ENCODE results near the gene RCBTB1. TPM values are rescaled to one million over a fixed set of nuclear protein-coding genes. Genes with fewer than 3 reads are reported as not detected.
A peak's percentile ranks its signal among the peaks of the same experiment; 100 is the strongest.
"Not testable (repeated sequence)": the region's sequence is repeated elsewhere in the genome, so short reads cannot be mapped to it uniquely, and the experiment has no call there.

RCBTB1 gene
- total and polyA plus RNA-seq, 2 donors (not counting 3 experiments of a cell fraction or from before 2014, with no cell fraction given), result 12.1 to 23.8 TPM

DNA sequence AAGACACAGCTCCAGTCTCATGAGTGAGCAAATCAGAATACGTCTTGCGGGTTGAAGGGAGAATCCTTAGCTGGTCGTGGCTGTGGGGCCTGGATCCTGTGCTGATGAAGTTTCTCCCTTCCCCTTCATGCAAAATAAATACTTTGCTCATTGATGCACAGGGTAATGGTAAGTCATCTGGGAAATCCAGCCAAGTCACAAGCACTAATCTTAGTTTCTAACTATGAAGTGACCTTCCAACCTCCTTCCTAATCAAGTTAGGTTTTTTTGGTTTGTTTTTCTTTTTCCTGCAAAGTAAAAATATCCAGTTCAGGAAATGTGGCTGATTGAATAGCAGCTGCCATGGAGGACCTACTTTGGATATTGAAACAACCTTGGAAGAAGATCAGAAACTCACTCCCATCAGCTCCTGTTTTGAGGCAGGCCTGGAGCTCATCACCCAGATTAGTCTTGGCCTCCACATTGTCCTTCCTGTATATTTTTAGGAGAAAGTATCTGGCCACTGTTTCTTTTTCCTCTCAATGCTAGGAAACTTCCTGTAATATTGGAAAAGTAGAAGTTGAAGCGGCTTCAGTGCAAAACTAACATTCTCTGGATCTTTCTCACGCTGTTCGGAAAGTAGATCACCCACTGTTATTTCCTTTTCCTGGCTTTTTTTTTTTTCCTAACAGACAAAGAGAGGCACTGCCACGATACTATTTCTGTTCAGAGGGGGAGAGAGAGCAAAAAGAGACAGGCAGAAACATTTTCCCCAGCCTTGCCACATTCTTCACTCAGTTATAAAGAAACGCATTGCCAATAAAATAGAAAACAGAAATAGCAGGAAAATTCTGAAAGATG lies 30.7 kb upstream of the RCBTB1 start:
- peak overlapping the region; percentile 49 for H3K9ac ChIP-seq (replicated peaks; ENCODE audit: extremely low read depth, insufficient read depth, low read length)
- no peaks in the 10 kb centered on the region for H4K20me1 ChIP-seq (replicated peaks; ENCODE audit: control insufficient read depth, extremely low read depth, insufficient read depth, low read length)
- CTCF ChIA-PET, result interaction anchor here (0.7 to 2.3 kb wide), 4 partner anchors 9 to 320 kb away, joined by 3 to 8 read pairs (median 6); no protein-coding TSS in a partner anchor
- H3K27me3 ChIP-seq (ENCODE audit: control insufficient read depth in 2 of 2, insufficient read depth in 2 of 2, low read length in 2 of 2), result no peaks in the 10 kb centered on the region
- dilution Hi-C loops (cut with MboI; ENCODE audit: extremely low pct_ligation_motif_present, low sequenced_read_pairs) (no loop called here), intact Hi-C loops (cut with micrococcal nuclease) (loop anchor here (1.0 kb wide), 2 partner anchors 14 to 33 kb away; no protein-coding TSS in a partner anchor)
- POLR2A ChIA-PET, result no interaction called here
- H3K79me2 ChIP-seq (ENCODE audit: control insufficient read depth, insufficient read depth, low read length), result no peaks in the 10 kb centered on the region
- DNase-seq (ENCODE audit: low read depth, low spot score) (peak; percentile 89), FAIRE-seq (peak; percentile 79)
- peak overlapping the region; percentile 84 for H2AFZ ChIP-seq (ENCODE audit: low read depth, low read length)
- TF ChIP-seq POLR2AphosphoS5 (IDR thresholded peaks at IDR 0.05; ENCODE audit: insufficient read depth, low read depth, low read length) (no peak), EZH2 (IDR thresholded peaks at IDR 0.05; ENCODE audit: borderline replicate concordance, low read depth, low read length, severe bottlenecking) (no peak), GATA2 (IDR thresholded peaks at IDR 0.05; ENCODE audit: insufficient read depth, insufficient read length, low read depth, low read length) (no peak), JUN (IDR thresholded peaks at IDR 0.05; ENCODE audit: borderline replicate concordance, insufficient read depth, insufficient read length, low read depth) (no peak), MYC (IDR thresholded peaks at IDR 0.05; ENCODE audit: low read depth, low read length) (no peak), FOS (IDR thresholded peaks at IDR 0.05; ENCODE audit: borderline replicate concordance, insufficient read depth, low read length) (no peak), POLR2A (IDR thresholded peaks at IDR 0.05; ENCODE audit: low read depth, low read length) (no peak)
- TF ChIP-seq, protein P1, sequence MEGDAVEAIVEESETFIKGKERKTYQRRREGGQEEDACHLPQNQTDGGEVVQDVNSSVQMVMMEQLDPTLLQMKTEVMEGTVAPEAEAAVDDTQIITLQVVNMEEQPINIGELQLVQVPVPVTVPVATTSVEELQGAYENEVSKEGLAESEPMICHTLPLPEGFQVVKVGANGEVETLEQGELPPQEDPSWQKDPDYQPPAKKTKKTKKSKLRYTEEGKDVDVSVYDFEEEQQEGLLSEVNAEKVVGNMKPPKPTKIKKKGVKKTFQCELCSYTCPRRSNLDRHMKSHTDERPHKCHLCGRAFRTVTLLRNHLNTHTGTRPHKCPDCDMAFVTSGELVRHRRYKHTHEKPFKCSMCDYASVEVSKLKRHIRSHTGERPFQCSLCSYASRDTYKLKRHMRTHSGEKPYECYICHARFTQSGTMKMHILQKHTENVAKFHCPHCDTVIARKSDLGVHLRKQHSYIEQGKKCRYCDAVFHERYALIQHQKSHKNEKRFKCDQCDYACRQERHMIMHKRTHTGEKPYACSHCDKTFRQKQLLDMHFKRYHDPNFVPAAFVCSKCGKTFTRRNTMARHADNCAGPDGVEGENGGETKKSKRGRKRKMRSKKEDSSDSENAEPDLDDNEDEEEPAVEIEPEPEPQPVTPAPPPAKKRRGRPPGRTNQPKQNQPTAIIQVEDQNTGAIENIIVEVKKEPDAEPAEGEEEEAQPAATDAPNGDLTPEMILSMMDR (IDR thresholded peaks at IDR 0.05; ENCODE audit: extremely low read depth in 1 of 2, insufficient read depth in 1 of 2, low read depth in 1 of 2, low read length in 2 of 2), result no peak
- TF ChIP-seq, protein P2, sequence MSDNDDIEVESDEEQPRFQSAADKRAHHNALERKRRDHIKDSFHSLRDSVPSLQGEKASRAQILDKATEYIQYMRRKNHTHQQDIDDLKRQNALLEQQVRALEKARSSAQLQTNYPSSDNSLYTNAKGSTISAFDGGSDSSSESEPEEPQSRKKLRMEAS (IDR thresholded peaks at IDR 0.05; ENCODE audit: insufficient read depth, insufficient read length), result no peak
- no peaks in the 10 kb centered on the region for H3K36me3 ChIP-seq (ENCODE audit: control insufficient read depth in 2 of 2, extremely low read depth in 1 of 2, insufficient read depth in 2 of 2, low read length in 2 of 2)
- no peaks in the 10 kb centered on the region for H3K9me1 ChIP-seq (replicated peaks; ENCODE audit: control insufficient read depth, extremely low read depth, insufficient read depth, low read length)
- BruUV-seq (replicated peaks), result TSS peak; percentile 28
- peak overlapping the region; percentile 59 for H3K4me2 ChIP-seq (ENCODE audit: insufficient read depth, low read length)
- H3K4me1 ChIP-seq (ENCODE audit: control insufficient read depth, extremely low read depth, insufficient read depth, low read length), result peaks cover 15% of the 10 kb centered on the region
- H3K9me3 ChIP-seq (replicated peaks; ENCODE audit: control insufficient read depth, insufficient read depth, low read length), result no peaks in the 10 kb centered on the region
- peak overlapping the region in 1 of 3 experiments; percentile 2 for H3K4me3 ChIP-seq (replicated peaks in 1 of 3; ENCODE audit: insufficient read depth in 1 of 3, low read depth in 1 of 3, low read length in 3 of 3)
- H3K27ac ChIP-seq (ENCODE audit: insufficient read depth, low read depth, low read length), result peak overlapping the region; percentile 79

DNA sequence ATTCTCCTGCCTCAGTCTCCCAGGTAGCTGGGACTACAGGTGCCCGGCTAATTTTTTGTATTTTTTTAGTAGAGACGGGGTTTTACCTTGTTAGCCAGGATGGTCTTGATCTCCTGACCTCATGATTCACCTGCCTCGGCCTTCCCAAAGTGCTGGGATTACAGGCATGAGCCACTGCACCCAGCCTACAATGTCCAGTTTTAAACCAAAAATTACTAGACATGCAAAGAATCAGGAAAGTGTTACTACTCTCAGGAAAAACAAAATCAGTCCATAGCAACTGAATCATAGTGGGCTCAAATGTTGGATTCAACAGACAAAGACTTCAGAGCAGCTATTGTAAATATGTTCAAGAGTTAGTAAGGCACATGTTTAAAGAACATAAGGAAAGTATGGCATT lies 26.7 kb upstream of the RCBTB1 start:
- H3K27ac ChIP-seq (ENCODE audit: insufficient read depth, low read depth, low read length); BruUV-seq (replicated peaks); intact Hi-C loops (cut with micrococcal nuclease); H3K9ac ChIP-seq (replicated peaks; ENCODE audit: extremely low read depth, insufficient read depth, low read length); dilution Hi-C loops (cut with MboI; ENCODE audit: extremely low pct_ligation_motif_present, low sequenced_read_pairs); H4K20me1 ChIP-seq (replicated peaks; ENCODE audit: control insufficient read depth, extremely low read depth, insufficient read depth, low read length); H3K79me2 ChIP-seq (ENCODE audit: control insufficient read depth, insufficient read depth, low read length); H3K36me3 ChIP-seq (ENCODE audit: control insufficient read depth in 2 of 2, extremely low read depth in 1 of 2, insufficient read depth in 2 of 2, low read length in 2 of 2); DNase-seq (ENCODE audit: low read depth, low spot score); H3K9me3 ChIP-seq (replicated peaks; ENCODE audit: control insufficient read depth, insufficient read depth, low read length); H3K9me1 ChIP-seq (replicated peaks; ENCODE audit: control insufficient read depth, extremely low read depth, insufficient read depth, low read length); H3K4me3 ChIP-seq (replicated peaks in 1 of 3; ENCODE audit: insufficient read depth in 1 of 3, low read depth in 1 of 3, low read length in 3 of 3); FAIRE-seq; H3K27me3 ChIP-seq (ENCODE audit: control insufficient read depth in 2 of 2, insufficient read depth in 2 of 2, low read length in 2 of 2); POLR2A ChIA-PET; H2AFZ ChIP-seq (ENCODE audit: low read depth, low read length); H3K4me2 ChIP-seq (ENCODE audit: insufficient read depth, low read length): not testable (repeated sequence)
- CTCF ChIA-PET, result interaction anchor here (1.5 kb wide), 1 partner anchor 9 kb away, joined by 3 read pairs; no protein-coding TSS in a partner anchor
- peaks cover 15% of the 10 kb centered on the region for H3K4me1 ChIP-seq (ENCODE audit: control insufficient read depth, extremely low read depth, insufficient read depth, low read length)
